Fibroblast of lung (primary cell): ENCODE results near the gene CDK6. TPM values are rescaled to one million over a fixed set of nuclear protein-coding genes. Genes with fewer than 3 reads are reported as not detected.

Source experiments
- DNase-seq, 2 donors: peaks; one replicate each; pipeline versions ENCODE4 v3.0.0 to v3.0.0-alpha.2; 2010; ENCODE audit warnings: low read depth in 2 of 2
- H2AFZ ChIP-seq: 2 replicates; pipeline ENCODE4 v1.5.1; 2012; ENCODE audit warnings: low read length, control low read depth, inconsistent platforms
- H3K27ac ChIP-seq: 2 replicates; pipeline ENCODE4 v1.5.1; 2011; ENCODE audit warnings: low read length, control low read depth; ENCODE audit not compliant: insufficient read depth
- H3K27me3 ChIP-seq: 2 replicates; pipeline ENCODE4 v1.5.1; 2011; ENCODE audit warnings: mild to moderate bottlenecking, low read length; ENCODE audit not compliant: control insufficient read depth, insufficient read depth
- H3K36me3 ChIP-seq: 2 replicates; pipeline ENCODE4 v1.5.1; 2011; ENCODE audit warnings: low read length; ENCODE audit not compliant: control insufficient read depth, insufficient read depth
- H3K4me1 ChIP-seq: 2 replicates; pipeline ENCODE4 v1.5.1; 2011; ENCODE audit warnings: low read length; ENCODE audit not compliant: control insufficient read depth, insufficient read depth; ENCODE audit errors: extremely low read depth
- H3K4me2 ChIP-seq: 2 replicates; pipeline ENCODE4 v1.5.1; 2011; ENCODE audit warnings: low read length, control low read depth; ENCODE audit not compliant: insufficient read depth; ENCODE audit errors: extremely low read depth
- H3K4me3 ChIP-seq, 4 experiments: fragments of 200-600 bp in 1 of 4; sonication (generic) in 1 of 4; replicated peaks in 1 of 4; 2 replicates each; pipeline ENCODE4 v1.5.1; 2011 to 2016; ENCODE audit warnings: low read length in 4 of 4, low read depth in 3 of 4, mild to moderate bottlenecking in 3 of 4, control low read depth in 2 of 4, inconsistent platforms in 1 of 4, mixed read lengths in 1 of 4; ENCODE audit not compliant: insufficient read depth in 1 of 4; ENCODE audit errors: control extremely low read depth in 1 of 4
- H3K79me2 ChIP-seq: 2 replicates; pipeline ENCODE4 v1.5.1; 2012; ENCODE audit warnings: mild to moderate bottlenecking, low read length, inconsistent platforms; ENCODE audit not compliant: control insufficient read depth, insufficient read depth
- H3K9ac ChIP-seq: 2 replicates; pipeline ENCODE4 v1.5.1; 2011; ENCODE audit warnings: mild to moderate bottlenecking, low read length, control low read depth; ENCODE audit not compliant: insufficient read depth
- H3K9me3 ChIP-seq: 2 replicates; pipeline ENCODE4 v1.5.1; 2012; ENCODE audit warnings: low read depth, low read length; ENCODE audit not compliant: control insufficient read depth, insufficient read depth
- H4K20me1 ChIP-seq: 2 replicates; pipeline ENCODE4 v1.5.1; 2011; ENCODE audit warnings: low read length; ENCODE audit not compliant: control insufficient read depth, insufficient read depth; ENCODE audit errors: extremely low read depth
- CTCF ChIP-seq, 2 donors: IDR thresholded peaks in 1 of 2; conservative IDR thresholded peaks in 1 of 2; 1 replicate in 1 of 2; 2 replicates in 1 of 2; pipeline ENCODE4 v1.5.1; 2011 to 2012; ENCODE audit warnings: low read length in 2 of 2, control low read depth in 1 of 2, inconsistent platforms in 1 of 2, low read depth in 1 of 2, mild to moderate bottlenecking in 1 of 2
- EZH2 ChIP-seq: IDR thresholded peaks from 2 replicates; pipeline ENCODE4 v1.5.1; 2012; ENCODE audit warnings: low read length, control low read depth, mild to moderate bottlenecking; ENCODE audit errors: missing control alignments
- polyA plus RNA-seq, 2 donors: library from polyadenylated mRNA; depleted of rRNA in 1 of 2; stranded (reverse) in 1 of 2; unstranded in 1 of 2; fragments of >200 nt; gene quantifications; 2 replicates each; pipeline ENCODE4 v1.2.1, GENCODE V29; 2011 to 2012; ENCODE audit warnings: missing spikeins in 1 of 2
- total RNA-seq: library from RNA; depleted of rRNA; stranded (reverse); fragments of >200 nt; gene quantifications from 2 replicates; pipeline ENCODE4 v1.2.1, GENCODE V29; 2014

CDK6 gene
- total and polyA plus RNA-seq, 2 donors (not counting 1 experiment from before 2014, with no cell fraction given) = 17.8 to 19.2 TPM

GRCh38 chr7:92782236-92782635 is 54.1 kb downstream of the CDK6 start:
- TF ChIP-seq CTCF (conservative IDR thresholded peaks at IDR 0.05 in 1 of 2, IDR thresholded peaks at IDR 0.05 in 1 of 2; ENCODE audit: low read depth in 1 of 2, low read length in 2 of 2) (no peak), EZH2 (no peak)
- no peak for DNase-seq
- H3K9me3 ChIP-seq = no peaks in the 10 kb centered on the region
- H3K36me3 ChIP-seq = no peaks in the 10 kb centered on the region
- H3K79me2 ChIP-seq = peaks cover 46% of the 10 kb centered on the region
- H4K20me1 ChIP-seq = no peaks in the 10 kb centered on the region
- H2AFZ ChIP-seq = no peak overlapping the region
- H3K4me1 ChIP-seq = peaks cover 10% of the 10 kb centered on the region
- H3K27me3 ChIP-seq = no peaks in the 10 kb centered on the region
- no peak overlapping the region for H3K4me3 ChIP-seq
- no peak overlapping the region for H3K9ac ChIP-seq
- H3K4me2 ChIP-seq = no peak overlapping the region
- H3K27ac ChIP-seq = no peak overlapping the region

- Histone ChIP-seq H2AFZ (no peak overlapping the region), H3K9me3 (no peaks in the 10 kb centered on the region), H3K4me3 (no peak overlapping the region), H3K27ac (no peak overlapping the region), H4K20me1 (no peaks in the 10 kb centered on the region), H3K79me2 (peaks cover 46% of the 10 kb centered on the region), H3K36me3 (no peaks in the 10 kb centered on the region), H3K4me1 (peaks cover 8% of the 10 kb centered on the region), H3K9ac (no peak overlapping the region), H3K4me2 (no peak overlapping the region), H3K27me3 (no peaks in the 10 kb centered on the region)
- DNase-seq = peak; percentile 29 to 53
- TF ChIP-seq CTCF (conservative IDR thresholded peaks at IDR 0.05 in 1 of 2, IDR thresholded peaks at IDR 0.05 in 1 of 2; ENCODE audit: low read depth in 1 of 2, low read length in 2 of 2) (no peak), EZH2 (no peak)
Observed at GRCh38 chr7:92781117-92781720, 55.2 kb downstream of the CDK6 start.

GRCh38 chr7:92778972-92779371 is 57.4 kb downstream of the CDK6 start:
- H3K4me2 ChIP-seq = no peak overlapping the region
- no peaks in the 10 kb centered on the region for H3K27me3 ChIP-seq
- H3K36me3 ChIP-seq = no peaks in the 10 kb centered on the region
- H3K27ac ChIP-seq = no peak overlapping the region
- H3K9ac ChIP-seq = no peak overlapping the region
- H2AFZ ChIP-seq = no peak overlapping the region
- peak; percentile 79 to 87 for DNase-seq
- H3K9me3 ChIP-seq = no peaks in the 10 kb centered on the region
- TF ChIP-seq CTCF (conservative IDR thresholded peaks at IDR 0.05 in 1 of 2, IDR thresholded peaks at IDR 0.05 in 1 of 2; ENCODE audit: low read depth in 1 of 2, low read length in 2 of 2) = no peak
- no peak for TF ChIP-seq EZH2
- no peaks in the 10 kb centered on the region for H4K20me1 ChIP-seq
- no peak overlapping the region for H3K4me3 ChIP-seq
- peaks cover 2% of the 10 kb centered on the region for H3K4me1 ChIP-seq
- peaks cover 32% of the 10 kb centered on the region for H3K79me2 ChIP-seq
